ENCODE measurements around the gene NAB2.
"Not testable (repeated sequence)": the region's sequence is repeated elsewhere in the genome, so short reads cannot be mapped to it uniquely, and the experiment has no call there.

Gene NAB2

DNA sequence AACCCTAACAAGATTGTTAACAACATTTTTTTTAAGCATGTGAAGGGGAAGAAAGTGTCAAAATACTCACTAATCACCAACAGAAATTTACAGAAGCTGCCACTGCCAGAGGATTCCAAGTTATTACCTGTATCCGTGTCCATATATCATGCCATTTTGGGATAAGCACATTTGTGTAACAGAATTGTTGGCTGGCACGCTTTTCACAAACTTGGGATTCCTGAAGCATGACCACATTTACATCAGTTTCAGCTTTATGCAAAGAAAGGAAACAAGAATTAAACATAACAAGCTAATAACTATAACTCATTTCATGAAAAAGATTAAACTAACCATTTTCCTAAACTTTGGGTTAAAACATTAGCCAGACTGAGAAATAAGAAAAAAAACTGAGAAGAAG is 16.3 kb upstream of the NAB2 start:
- no peak for DNase-seq

DNA sequence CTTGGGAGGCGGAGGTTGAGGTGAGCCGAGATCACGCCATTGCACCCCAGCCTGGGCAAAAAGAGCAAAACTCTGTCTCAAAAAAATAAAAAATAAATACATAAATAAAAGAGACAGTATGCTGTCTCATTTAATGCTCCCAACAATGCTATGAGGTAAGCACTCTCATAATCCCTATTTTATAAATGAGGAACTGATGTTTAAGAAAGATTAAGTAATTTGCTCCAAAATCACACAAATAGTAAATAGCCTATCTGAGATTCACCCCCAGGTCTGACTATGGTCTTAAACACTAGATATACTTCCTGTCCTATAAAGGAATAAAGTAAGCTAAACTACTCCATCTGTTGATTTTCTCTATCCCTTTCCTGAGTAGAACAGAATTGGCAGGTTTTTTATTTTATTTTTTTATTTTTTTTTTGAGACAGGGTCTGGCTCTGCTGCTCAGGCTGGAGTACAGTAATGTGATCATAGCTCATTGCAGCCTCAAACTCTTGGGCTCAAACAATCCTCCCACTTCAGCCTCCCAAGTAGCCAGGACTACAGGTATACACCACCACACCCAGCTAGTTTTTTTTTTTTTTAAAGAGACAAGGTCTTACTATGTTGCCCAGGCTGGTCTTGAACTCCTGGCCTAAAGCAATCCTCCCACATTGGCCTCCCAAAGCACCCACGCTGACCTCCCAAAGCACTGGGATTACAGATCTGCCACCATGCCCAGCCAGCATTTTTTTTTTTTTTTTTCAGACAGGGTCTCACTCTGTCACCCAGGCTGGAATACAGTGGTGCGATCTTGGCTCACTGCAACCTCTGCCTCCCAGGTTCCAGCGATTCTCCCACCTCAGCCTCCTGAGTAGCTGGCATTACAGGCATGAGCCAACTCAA is 15.1 kb upstream of the NAB2 start:
- not testable (repeated sequence) for DNase-seq

- DNase-seq, result peak; percentile 100
These were observed 10.2 kb upstream of the NAB2 start, which contains the start of gene NEMP1 for GRCh38 chr12:57078519-57079404. Gene NEMP1 (minus strand): TSS chr12:57078791. CDS start chr12:57078745, 46 bp downstream.

- DNase-seq, result no peak
These were observed 9.1 kb upstream of the NAB2 start for GRCh38 chr12:57079821-57080220.

- no peak for DNase-seq
These were observed 8.1 kb upstream of the NAB2 start for GRCh38 chr12:57080855-57081254.

DNA sequence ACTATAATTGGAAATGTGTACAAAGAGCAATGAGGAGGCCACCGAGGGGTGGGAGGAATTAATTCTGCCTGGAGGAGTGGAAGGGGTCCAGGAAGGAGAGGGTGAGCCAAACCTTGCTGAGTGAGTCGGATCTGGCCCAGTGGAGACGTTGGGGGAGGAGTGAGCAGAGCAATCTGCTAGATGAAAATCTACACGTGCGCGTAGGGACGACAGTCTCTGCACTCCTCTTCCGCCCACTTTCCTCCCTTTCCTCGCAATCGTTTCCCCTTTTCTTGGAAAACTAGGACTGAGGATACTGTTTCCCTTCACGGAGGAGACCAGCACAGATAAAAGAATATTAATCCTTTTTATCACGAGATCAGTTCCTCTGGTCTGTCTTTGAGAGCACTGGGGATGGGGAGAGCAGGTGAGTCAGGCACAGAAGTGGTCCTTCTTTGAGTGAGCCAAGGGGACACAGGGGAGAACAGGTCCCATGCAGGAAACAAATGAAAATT is 2.9 kb upstream of the NAB2 start:
- no peak for DNase-seq

DNA sequence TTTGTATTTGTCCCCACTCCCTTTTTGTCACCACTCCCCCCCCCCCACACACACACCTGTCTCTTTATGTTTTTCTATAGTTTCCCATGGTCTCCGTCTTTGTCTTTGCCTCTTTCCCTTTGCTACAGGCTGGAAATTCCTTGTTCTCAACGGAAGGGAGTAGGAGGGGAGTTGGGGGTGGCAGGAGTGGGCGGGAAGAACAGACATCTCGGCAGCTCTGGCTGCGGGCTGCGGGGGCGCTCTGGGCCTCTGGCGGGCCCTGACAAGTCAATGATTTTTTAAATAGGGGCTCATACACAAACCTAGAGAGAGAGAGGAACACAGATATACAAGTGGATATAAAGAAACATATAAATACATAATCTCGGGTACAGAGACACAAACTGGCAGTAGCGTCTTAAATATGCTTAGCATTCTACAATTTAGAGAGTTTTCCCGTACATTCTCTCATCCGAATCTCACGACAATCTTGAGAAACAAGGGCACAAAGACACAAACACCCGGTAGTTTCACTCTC is 2.4 kb upstream of the NAB2 start:
- DNase-seq, result peak; percentile 43

DNA sequence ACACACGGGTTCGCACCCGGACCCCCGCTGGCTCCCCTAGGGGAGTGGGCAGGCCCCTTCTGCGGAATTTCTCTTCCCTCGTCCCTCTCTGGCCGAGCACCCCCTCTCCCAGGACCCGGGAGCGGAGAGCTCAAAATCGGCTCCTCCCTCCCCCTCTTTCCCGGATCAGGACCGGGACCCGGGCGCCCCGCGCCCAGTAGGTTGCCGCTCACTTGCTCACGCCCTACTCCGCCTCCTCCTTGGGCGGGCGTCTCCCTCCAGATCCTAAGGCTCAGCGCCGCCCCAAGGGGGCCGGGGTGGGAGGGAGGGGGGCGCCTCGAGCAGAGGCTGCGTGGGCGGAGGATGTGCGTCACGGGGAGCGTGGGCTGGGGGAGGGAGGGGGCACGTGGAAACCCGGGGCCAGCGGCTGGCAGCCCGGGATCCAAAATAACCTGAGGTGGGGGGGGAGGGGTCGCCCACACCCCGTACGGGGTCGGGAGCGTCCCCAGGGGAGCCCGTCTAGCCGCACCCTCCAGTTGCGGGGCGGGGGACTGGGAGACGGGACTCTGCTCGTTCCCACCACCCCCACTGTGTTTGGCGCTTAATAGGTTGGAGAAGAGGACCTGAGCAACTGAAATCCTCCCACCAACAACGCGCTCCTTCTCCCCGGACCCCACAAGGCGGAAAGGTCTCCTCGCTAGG is 1.8 kb upstream of the NAB2 start:
- peak; percentile 89 for DNase-seq

DNA sequence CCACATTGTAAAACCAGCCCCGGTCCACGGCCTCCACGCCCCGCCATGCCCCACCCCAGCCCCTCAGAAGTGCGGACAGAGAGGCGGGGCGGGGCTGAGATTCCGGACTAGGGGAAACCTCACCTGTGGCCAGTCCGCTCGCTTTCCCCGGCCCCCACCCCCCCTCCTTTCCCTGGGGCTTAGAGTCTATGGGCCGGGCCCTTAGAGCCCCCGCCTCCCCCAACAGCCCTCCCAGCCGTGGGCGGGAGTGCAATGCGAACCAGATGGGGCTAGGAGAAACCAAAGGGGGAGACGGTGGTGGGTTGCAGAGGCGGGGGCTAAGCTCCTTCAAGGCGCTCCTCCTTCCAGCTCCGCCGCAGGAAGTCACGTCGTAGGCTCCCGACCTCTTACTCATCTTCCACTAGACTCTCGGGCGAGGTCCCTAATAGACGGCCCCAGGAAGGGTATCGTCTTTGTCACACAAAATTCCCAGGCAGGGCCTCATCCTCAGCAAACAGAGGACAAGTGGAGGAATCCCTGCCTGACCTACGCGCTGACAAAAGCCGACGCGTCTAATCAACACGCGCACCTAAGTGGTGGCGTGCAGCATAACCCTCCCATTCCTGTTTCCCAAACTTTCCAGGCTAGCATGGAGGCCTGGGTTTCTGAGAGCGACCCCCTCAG is 1.1 kb upstream of the NAB2 start:
- peak; percentile 72 for DNase-seq

GRCh38 chr12:57089271-57090245 is 644 bp downstream of the NAB2 start:
- DNase-seq, result peak; percentile 35

DNA sequence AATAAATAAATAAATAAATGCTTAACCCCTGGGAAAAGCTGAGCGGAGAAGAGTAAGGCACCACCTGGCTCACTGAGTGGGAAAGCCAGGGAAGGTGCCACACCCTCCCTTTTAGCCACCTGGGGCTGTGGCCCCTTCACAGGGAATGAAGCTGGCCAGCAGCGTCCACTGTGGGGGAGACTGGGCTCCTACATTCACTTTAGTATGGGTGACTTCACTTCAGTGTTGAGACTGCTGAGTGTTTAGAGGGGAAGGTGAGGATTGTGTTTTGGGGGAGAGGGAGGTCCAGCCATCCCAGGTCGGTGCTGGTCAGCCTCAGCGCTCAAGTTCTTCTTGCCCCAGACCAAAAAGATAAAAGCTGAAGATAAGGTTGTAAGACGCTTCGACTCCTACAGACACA is 1.6 kb downstream of the NAB2 start:
- no peak for DNase-seq

- DNase-seq, result no peak
These were observed 2.2 kb downstream of the NAB2 start for GRCh38 chr12:57090924-57091637.

DNA sequence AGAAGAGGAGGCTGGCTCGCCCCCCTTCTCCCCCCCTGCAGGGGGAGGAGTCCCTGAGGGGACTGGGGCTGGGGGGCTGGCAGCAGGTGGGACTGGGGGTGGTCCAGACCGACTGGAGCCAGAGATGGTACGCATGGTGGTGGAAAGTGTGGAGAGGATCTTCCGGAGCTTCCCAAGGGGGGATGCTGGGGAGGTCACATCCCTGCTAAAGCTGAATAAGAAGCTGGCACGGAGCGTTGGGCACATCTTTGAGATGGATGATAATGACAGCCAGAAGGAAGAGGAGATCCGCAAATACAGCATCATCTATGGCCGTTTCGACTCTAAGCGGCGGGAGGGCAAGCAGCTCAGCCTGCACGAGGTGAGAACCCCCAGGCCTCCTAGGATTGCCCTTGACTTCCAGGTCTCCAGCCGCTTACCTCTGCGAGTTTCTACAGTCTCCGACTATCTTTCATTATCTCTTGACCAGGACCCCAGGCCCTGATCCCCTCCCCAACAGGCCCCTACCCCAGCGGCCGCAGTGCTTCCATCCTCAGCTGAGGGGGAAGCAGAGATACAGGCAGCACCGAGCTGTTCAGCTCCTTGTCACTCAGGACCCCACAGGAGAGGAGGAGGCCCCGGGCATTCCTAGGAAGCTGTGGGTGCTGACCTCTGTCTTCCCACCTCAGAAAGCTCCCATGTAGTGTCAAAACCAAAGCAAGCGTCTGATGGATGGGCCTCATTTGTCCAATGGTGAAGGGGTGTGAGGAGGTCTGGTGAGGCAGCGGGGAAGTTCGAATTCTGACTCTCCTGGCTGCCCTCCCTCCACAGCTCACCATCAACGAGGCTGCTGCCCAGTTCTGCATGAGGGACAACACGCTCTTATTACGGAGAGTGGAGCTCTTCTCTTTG is 3.0 kb downstream of the NAB2 start:
- DNase-seq, result no peak

GRCh38 chr12:57092529-57092862 is 3.6 kb downstream of the NAB2 start:
- DNase-seq, result no peak

GRCh38 chr12:57092876-57093414 is 4.0 kb downstream of the NAB2 start:
- DNase-seq, result no peak

- peak; percentile 50 for DNase-seq
These were observed 4.7 kb downstream of the NAB2 start for GRCh38 chr12:57093415-57094207.

DNA sequence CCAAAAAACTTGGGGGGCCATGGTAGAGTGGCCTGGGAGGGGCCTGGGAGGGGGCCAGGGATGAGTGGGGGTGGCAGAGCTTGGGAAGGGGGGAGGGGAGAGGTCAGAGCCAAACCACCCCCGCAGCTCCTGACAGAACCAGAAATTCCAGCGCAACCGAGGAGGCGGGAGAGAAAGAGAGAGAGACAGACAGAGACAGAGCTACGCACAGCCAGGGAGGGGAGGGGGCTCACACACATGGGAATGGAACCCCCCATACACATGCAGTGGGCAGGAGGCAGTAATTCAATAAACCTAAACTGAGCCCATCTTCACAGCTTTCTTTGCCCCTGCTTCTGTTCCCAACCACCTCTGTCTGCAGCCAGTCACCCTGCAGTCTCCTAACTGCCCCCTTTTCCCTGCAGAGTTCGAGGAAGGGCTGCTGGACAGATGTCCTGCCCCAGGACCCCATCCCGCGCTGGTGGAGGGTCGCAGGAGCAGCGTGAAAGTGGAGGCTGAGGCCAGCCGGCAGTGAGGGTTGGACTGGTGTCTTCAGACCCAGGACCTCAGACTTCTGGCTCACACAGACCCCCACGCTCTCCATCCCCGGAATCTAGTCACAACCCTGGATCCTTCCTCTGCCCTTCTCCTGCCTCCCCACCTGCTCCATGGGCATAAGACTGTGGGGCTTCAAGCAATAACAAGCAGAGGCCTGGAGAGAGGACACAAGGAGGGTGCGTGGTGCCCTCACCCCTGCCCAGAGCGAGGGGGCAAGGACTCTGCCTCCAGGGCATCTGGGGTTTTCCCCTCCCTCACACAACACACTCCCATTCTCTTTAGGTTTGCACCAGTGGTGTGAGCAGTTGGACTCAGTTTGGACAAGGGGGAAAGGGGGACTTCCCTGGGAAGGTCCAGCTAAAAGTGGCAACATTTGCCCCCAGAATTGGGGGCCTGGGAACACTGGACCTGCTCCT is 5.6 kb downstream of the NAB2 start:
- DNase-seq, result no peak

Measured in CD4-positive, alpha-beta T cell treated with Interleukin-4 for 4 hours (primary cell).